Endodermal cell (in vitro differentiated cells): ENCODE data around the gene PPP2R2C. TPM values are rescaled to one million over a fixed set of nuclear protein-coding genes. Genes with fewer than 3 reads are reported as not detected.

ENCODE experiments used
- DNase-seq: peaks from one replicate; pipeline ENCODE4 v3.0.0-alpha.2; 2017
- H3K27ac ChIP-seq: 2 replicates; pipeline ENCODE4 v1.5.1; 2013; ENCODE audit warnings: mild to moderate bottlenecking, low read depth, low read length, moderate library complexity
- H3K27me3 ChIP-seq: 2 replicates; pipeline ENCODE4 v1.6.1; 2013; ENCODE audit warnings: mild to moderate bottlenecking, low read length, moderate library complexity; ENCODE audit not compliant: insufficient read depth, control insufficient read depth, poor library complexity, severe bottlenecking
- H3K36me3 ChIP-seq: 2 replicates; pipeline ENCODE4 v1.7.0; 2013; ENCODE audit warnings: mild to moderate bottlenecking, low read length, moderate library complexity; ENCODE audit not compliant: control insufficient read depth, insufficient read depth
- H3K4me1 ChIP-seq: one replicate; pipeline ENCODE4 v1.7.0; 2013; ENCODE audit warnings: low read length; ENCODE audit not compliant: control insufficient read depth, insufficient read depth
- H3K4me3 ChIP-seq: 2 replicates; pipeline ENCODE4 v1.5.1; 2013; ENCODE audit warnings: mild to moderate bottlenecking, low read length, moderate library complexity
- H3K9ac ChIP-seq: 2 replicates; pipeline ENCODE4 v1.6.1; 2013; ENCODE audit warnings: mild to moderate bottlenecking, low read length, moderate library complexity; ENCODE audit not compliant: poor library complexity, severe bottlenecking; ENCODE audit errors: extremely low read depth
- H3K9me3 ChIP-seq: 2 replicates; pipeline ENCODE4 v1.6.1; 2013; ENCODE audit warnings: mild to moderate bottlenecking, low read length, moderate library complexity; ENCODE audit not compliant: control insufficient read depth
- H3K27ac Mint-ChIP-seq: 2 replicates; pipeline ENCODE4 v1.8.0; 2020; ENCODE audit warnings: mixed read lengths
- H3K27me3 Mint-ChIP-seq: 2 replicates; pipeline ENCODE4 v1.8.0; 2021; ENCODE audit warnings: mild to moderate bottlenecking, mixed read lengths; ENCODE audit not compliant: insufficient read depth
- H3K36me3 Mint-ChIP-seq: 2 replicates; pipeline ENCODE4 v1.8.0; 2020; ENCODE audit warnings: low read depth, mixed read lengths
- H3K4me1 Mint-ChIP-seq: 2 replicates; pipeline ENCODE4 v1.8.0; 2020; ENCODE audit warnings: mixed read lengths
- H3K4me3 Mint-ChIP-seq: 2 replicates; pipeline ENCODE4 v1.8.0; 2020; ENCODE audit warnings: mild to moderate bottlenecking, moderate library complexity, mixed read lengths
- H3K9me3 Mint-ChIP-seq: 2 replicates; pipeline ENCODE4 v1.8.0; 2020; ENCODE audit warnings: mild to moderate bottlenecking, mixed read lengths
- CTCF ChIP-seq: fragments of 200-600 bp; sonication (generic); conservative IDR thresholded peaks from 2 replicates; pipeline ENCODE4 v1.5.0; 2021; ENCODE audit warnings: antibody characterized with exemption, mild to moderate bottlenecking
- WGBS, 2 experiments: methylation state at CpG; one replicate each; pipeline versions ENCODE4 v1.1.5 to v1.1.7; 2013; ENCODE audit warnings: missing lambda C conversion rate in 2 of 2, mixed read lengths in 1 of 2; ENCODE audit not compliant: insufficient coverage in 1 of 2, insufficient read length in 1 of 2; 5-methylcytosine and 5-hydroxymethylcytosine counted together
- total RNA-seq, 2 donors: library from RNA; stranded (reverse); fragmentation: NEBNext Ultra II Directional in 1 of 2; extraction: Animal tissue kit (Norgen Biotek cat#: 25700) in 1 of 2; gene quantifications; 2 replicates in 1 of 2; 3 replicates in 1 of 2; pipeline ENCODE4 v1.2.1, GENCODE V29; 2021

The PPP2R2C gene
- total RNA-seq, 2 donors from 2014 or later: 4.4 to 19.2 TPM

GRCh38 chr4:6427439-6428090 is 44.8 kb downstream of the PPP2R2C start:
- peak; percentile 64 for TF ChIP-seq CTCF
- H3K27ac ChIP-seq: no peak overlapping the region
- DNase-seq: peak; percentile 61
- Mint-ChIP-seq H3K4me3 (no peak overlapping the region), H3K27ac (no peak overlapping the region), H3K4me1 (no peaks in the 10 kb centered on the region), H3K36me3 (no peaks in the 10 kb centered on the region), H3K27me3 (no peaks in the 10 kb centered on the region), H3K9me3 (no peaks in the 10 kb centered on the region)
- H3K4me1 ChIP-seq: no peaks in the 10 kb centered on the region
- H3K9ac ChIP-seq: no peak overlapping the region
- 73 to 84% methylated on average over 5 of the region's 5 CpGs for WGBS, 2 experiments
- H3K4me3 ChIP-seq: no peak overlapping the region
- no peaks in the 10 kb centered on the region for H3K9me3 ChIP-seq
- H3K36me3 ChIP-seq: no peaks in the 10 kb centered on the region
- no peaks in the 10 kb centered on the region for H3K27me3 ChIP-seq

GRCh38 chr4:6426571-6427438 is 45.6 kb downstream of the PPP2R2C start:
- no peaks in the 10 kb centered on the region for H3K27me3 ChIP-seq
- H3K27me3 Mint-ChIP-seq: no peaks in the 10 kb centered on the region
- H3K4me3 Mint-ChIP-seq: no peak overlapping the region
- no peaks in the 10 kb centered on the region for H3K36me3 Mint-ChIP-seq
- 88 to 96% methylated on average over 5 to 12 of the region's 13 CpGs for WGBS, 2 experiments
- no peaks in the 10 kb centered on the region for H3K36me3 ChIP-seq
- no peaks in the 10 kb centered on the region for H3K4me1 Mint-ChIP-seq
- no peak for TF ChIP-seq CTCF
- no peaks in the 10 kb centered on the region for H3K4me1 ChIP-seq
- no peaks in the 10 kb centered on the region for H3K9me3 Mint-ChIP-seq
- no peak overlapping the region for H3K27ac ChIP-seq
- no peak overlapping the region for H3K9ac ChIP-seq
- DNase-seq: no peak
- no peak overlapping the region for H3K27ac Mint-ChIP-seq
- no peak overlapping the region for H3K4me3 ChIP-seq
- no peaks in the 10 kb centered on the region for H3K9me3 ChIP-seq

- WGBS, 2 experiments: 93 to 100% methylated on average over 6 to 11 of the region's 11 CpGs
Observed at GRCh38 chr4:6425911-6426310, 46.5 kb downstream of the PPP2R2C start.

More at GRCh38 chr4:6425911-6426310, 46.5 kb downstream of the PPP2R2C start:
- no peak for TF ChIP-seq CTCF
- H3K27me3 ChIP-seq: no peaks in the 10 kb centered on the region
- no peaks in the 10 kb centered on the region for H3K9me3 ChIP-seq
- H3K27ac Mint-ChIP-seq: no peak overlapping the region
- H3K9me3 Mint-ChIP-seq: no peaks in the 10 kb centered on the region
- no peaks in the 10 kb centered on the region for H3K36me3 ChIP-seq
- no peaks in the 10 kb centered on the region for H3K27me3 Mint-ChIP-seq
- no peak for DNase-seq
- H3K4me1 ChIP-seq: no peaks in the 10 kb centered on the region
- H3K27ac ChIP-seq: no peak overlapping the region
- H3K4me3 ChIP-seq: no peak overlapping the region
- peaks cover 4% of the 10 kb centered on the region for H3K36me3 Mint-ChIP-seq
- H3K9ac ChIP-seq: no peak overlapping the region
- H3K4me1 Mint-ChIP-seq: no peaks in the 10 kb centered on the region
- no peak overlapping the region for H3K4me3 Mint-ChIP-seq
